ENCODE results near the gene WWOX. TPM values are rescaled to one million over a fixed set of nuclear protein-coding genes. Genes with fewer than 3 reads are reported as not detected.

The WWOX gene
- total RNA-seq, 4 donors from 2014 or later, result 21.4 to 55.6 (median 33.2) TPM

DNA sequence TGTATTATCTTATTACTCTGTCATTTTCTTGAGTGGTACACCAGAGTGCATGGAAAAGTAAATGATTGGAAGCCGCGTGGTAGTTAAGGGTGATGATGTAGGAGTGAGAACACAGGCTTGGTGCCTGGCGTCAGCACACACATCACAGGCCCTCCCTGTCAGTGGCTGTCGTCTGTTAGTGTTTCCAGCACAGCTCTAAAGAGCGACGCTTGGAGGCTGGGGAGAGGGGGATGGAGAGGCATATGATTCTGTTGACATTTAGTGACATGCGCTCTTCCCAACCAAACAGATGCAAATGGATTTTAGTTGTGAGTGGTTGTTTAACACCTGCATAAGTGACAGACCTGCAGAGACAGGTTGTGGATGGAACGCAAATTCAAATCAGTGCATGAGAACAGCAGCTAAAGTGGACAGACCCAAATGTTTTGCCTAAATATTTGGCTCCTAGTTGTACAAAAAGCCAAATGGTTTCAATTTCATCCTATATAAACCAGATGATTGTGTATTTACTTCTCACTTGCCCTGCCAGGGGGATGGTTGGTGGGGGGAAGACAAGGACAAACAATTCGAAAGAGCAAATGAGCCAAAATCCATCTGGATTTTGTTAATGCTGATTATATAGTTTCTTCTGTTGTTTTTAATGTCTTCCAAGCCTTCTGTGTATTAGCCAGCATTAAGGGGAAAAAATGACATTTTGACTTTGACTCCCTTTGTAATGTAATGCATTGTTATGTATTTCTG, 222.3 kb downstream of the WWOX start:
- TF ChIP-seq, protein P1, sequence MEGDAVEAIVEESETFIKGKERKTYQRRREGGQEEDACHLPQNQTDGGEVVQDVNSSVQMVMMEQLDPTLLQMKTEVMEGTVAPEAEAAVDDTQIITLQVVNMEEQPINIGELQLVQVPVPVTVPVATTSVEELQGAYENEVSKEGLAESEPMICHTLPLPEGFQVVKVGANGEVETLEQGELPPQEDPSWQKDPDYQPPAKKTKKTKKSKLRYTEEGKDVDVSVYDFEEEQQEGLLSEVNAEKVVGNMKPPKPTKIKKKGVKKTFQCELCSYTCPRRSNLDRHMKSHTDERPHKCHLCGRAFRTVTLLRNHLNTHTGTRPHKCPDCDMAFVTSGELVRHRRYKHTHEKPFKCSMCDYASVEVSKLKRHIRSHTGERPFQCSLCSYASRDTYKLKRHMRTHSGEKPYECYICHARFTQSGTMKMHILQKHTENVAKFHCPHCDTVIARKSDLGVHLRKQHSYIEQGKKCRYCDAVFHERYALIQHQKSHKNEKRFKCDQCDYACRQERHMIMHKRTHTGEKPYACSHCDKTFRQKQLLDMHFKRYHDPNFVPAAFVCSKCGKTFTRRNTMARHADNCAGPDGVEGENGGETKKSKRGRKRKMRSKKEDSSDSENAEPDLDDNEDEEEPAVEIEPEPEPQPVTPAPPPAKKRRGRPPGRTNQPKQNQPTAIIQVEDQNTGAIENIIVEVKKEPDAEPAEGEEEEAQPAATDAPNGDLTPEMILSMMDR (IDR thresholded peaks at IDR 0.05), result no peak
- no peak for DNase-seq (ENCODE audit: low spot score)
- ATAC-seq (ENCODE audit: low FRiP score), result no peak

DNA sequence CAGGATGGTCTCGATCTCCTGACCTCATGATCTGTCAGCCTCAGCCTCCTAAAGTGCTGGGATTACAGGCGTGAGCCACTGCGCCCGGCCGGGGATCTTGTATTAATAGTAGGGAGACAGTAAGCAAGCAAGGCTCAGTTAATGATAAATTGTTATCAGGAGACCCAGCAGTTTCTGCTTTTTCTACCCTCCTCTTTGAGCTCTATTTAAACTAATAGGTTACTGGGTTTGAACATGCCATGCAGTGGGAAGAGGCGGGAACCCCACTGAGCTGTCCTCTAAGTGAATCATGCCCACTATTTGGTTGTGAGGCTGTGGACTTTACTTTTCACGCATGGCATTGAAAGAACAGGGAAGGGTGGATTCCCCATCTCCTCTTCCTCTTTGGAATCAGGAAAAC, 223.9 kb downstream of the WWOX start:
- no peak for ATAC-seq (ENCODE audit: low FRiP score)
- DNase-seq (ENCODE audit: low spot score), result no peak
- TF ChIP-seq, protein P1 (IDR thresholded peaks at IDR 0.05), result no peak

DNA sequence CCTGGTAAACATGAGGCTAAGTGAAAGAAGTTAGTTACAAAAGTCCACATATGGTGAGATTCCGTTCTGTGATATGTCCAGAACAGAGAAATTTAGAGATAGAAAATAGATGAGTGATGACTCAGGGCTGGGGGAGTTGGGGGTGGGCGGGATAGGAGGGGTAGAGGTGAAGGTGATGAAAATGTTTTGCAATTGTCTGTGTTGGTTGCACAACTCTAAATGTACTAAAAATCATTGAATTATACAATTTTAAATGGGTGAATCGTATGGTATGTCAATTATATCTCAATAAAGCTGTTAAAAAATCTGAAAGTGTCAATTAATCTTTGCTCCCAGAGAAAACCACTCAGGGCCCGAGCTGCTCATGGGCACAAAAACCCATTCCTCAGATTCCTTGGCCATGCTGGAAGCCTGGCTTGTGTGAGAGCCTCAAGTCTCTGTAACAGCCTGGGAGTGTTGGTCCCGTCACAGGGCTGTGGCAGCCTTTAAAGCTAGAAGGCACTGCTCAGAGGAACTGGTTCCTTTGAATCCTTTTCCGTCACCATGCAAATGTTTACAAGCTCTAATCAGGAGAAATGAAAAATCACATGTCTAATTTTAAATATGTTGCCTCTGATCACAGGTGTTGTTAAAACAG, 225.3 kb downstream of the WWOX start:
- peak; percentile 59 for ATAC-seq (ENCODE audit: low FRiP score)
- DNase-seq (ENCODE audit: low spot score), result no peak

DNA sequence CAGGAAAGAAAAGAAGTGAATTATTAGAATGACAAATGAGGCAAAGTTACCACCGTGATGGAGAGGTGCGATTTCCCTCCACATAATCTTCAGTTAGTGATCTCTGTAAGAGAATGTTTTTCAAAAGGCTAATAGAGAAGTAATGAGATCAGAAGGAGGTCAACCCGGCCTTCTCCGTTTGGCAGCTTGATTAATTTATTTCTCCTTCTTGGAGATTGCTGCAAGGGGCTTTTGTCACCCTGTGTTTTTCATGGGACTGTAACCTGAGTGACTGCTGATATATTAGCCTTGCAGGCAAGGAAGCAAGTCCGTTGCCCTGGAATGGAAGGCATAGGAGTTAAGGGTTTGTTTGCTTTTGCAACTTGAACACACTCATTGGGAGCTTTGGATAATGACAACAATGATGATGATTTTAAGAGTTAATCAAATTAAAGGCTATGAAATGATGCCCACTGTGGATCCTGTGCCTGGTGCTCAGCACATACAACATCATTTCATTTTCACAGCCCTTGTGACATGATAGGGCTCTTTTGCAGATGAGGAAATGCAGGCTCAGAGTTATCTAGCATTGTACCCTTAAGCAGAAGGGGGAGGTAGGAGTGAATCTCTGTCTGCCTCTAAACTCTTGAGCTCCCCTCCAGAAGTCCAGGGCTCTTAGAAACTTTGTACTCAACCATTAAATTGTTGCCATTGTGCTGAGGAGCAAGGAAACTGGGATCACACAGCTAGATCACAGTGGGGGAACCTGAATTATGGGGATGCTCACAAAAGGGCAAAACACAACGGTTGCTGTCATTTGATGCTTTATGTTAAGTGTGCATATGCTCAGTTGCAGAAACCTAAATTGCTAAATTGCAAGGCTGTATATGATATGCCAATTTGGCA, 226.3 kb downstream of the WWOX start:
- ATAC-seq (ENCODE audit: low FRiP score) (no peak), DNase-seq (ENCODE audit: low spot score) (no peak)
- TF ChIP-seq, protein P1 (IDR thresholded peaks at IDR 0.05), result no peak

More for the DNA sequence above, 225.3 kb downstream of the WWOX start:
- TF ChIP-seq, protein P1 (IDR thresholded peaks at IDR 0.05), result no peak

DNA sequence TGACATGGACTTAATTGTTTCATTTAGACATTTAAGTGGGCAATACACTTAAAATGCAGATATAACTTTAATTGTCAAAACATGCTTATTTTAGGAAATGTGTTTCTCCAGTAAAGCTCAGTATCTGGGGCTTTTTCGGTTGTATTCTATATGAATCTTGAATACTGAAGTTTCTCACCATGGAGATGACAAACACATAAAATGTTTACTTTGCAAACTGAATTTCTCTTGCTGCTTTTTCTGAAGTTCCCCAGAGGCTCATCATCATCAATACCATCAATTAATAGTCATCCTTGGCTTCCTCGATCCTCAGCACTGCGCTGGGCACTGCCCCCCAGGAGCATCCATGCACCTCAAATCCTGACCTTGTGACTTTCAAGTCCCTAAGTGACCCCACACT, 227.3 kb downstream of the WWOX start:
- ATAC-seq (ENCODE audit: low FRiP score), result no peak
- TF ChIP-seq, protein P1 (IDR thresholded peaks at IDR 0.05), result no peak
- no peak for DNase-seq (ENCODE audit: low spot score)

DNA sequence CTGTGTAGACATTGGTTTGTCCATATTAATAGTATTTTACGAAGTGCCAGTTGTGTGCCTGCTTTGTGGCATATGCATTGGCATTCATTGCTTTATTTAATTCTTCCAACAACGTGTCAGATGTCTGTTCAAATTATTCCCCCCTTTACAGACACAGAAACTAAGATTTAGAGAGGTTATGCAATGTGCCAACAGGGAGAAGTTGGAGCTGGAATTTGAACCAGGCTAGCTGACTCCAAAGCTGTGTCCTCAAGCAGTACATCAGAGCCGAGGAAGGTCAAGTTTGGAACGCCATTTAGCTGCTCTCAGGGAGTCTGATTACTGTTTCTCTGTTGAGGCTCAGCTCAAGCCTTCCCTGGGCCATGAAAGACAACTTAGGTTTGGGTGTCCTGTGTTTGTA, 232.3 kb downstream of the WWOX start:
- ATAC-seq (ENCODE audit: low FRiP score) (no peak), DNase-seq (ENCODE audit: low spot score) (no peak)
- TF ChIP-seq, protein P1 (IDR thresholded peaks at IDR 0.05), result no peak
